Gastroesophageal sphincter (tissue), 4 donors: ENCODE results near the gene CARD9. TPM values are rescaled to one million over a fixed set of nuclear protein-coding genes. Genes with fewer than 3 reads are reported as not detected.

Source experiments
- ATAC-seq: fragments of 150-250 bp; one replicate; pipeline ENCODE4 v1.9.1; 2016; ENCODE audit warnings: mild to moderate bottlenecking, moderate library complexity
- H3K27ac ChIP-seq, 4 donors: fragments of 200-600 bp; sonication (generic) in 3 of 4; 1 replicate in 3 of 4; 2 replicates in 1 of 4; pipeline ENCODE4 v1.5.1; 2016 to 2019
- H3K27me3 ChIP-seq: fragments of 200-600 bp; sonication (generic); one replicate; pipeline ENCODE4 v1.5.1; 2019
- H3K36me3 ChIP-seq, 2 donors: fragments of 200-600 bp; sonication (generic); one replicate each; pipeline ENCODE4 v1.5.1; 2019; ENCODE audit warnings: control low read depth in 1 of 2
- H3K4me1 ChIP-seq, 3 donors: fragments of 200-600 bp; sonication (generic); 1 replicate in 2 of 3; 2 replicates in 1 of 3; pipeline ENCODE4 v1.5.1; 2016 to 2019; ENCODE audit warnings: control low read depth in 2 of 3
- H3K4me3 ChIP-seq, 2 donors: fragments of 200-600 bp; sonication (generic); one replicate each; pipeline ENCODE4 v1.5.1; 2019; ENCODE audit warnings: mild to moderate bottlenecking in 1 of 2, moderate library complexity in 1 of 2
- H3K9me3 ChIP-seq, 3 donors: fragments of 200-600 bp; sonication (generic); one replicate each; pipeline ENCODE4 v1.5.1; 2017 to 2019; ENCODE audit warnings: control low read depth in 2 of 3
- EP300 ChIP-seq: sonication (generic); formaldehyde crosslinking; IDR thresholded peaks from one replicate; pipeline ENCODE4 v1.6.1; 2017; ENCODE audit warnings: antibody characterized with exemption, mild to moderate bottlenecking
- POLR2A ChIP-seq, 2 donors: fragments of 450-650 bp; IDR thresholded peaks; one replicate each; pipeline ENCODE4 v1.6.1; 2017; ENCODE audit warnings: antibody characterized with exemption in 2 of 2, mild to moderate bottlenecking in 2 of 2, moderate library complexity in 1 of 2
- POLR2AphosphoS5 ChIP-seq: sonication (generic); formaldehyde crosslinking; IDR thresholded peaks from one replicate; pipeline ENCODE4 v1.6.1; 2017; ENCODE audit warnings: antibody characterized with exemption
- WGBS, 2 donors: methylation state at CpG; one replicate each; pipeline ENCODE4 v1.1.5; 2018; ENCODE audit warnings: low coverage in 1 of 2; 5-methylcytosine and 5-hydroxymethylcytosine counted together
- total RNA-seq, 4 donors: library from RNA; depleted of rRNA; stranded (reverse); fragments of >200 nt; gene quantifications; one replicate each; pipeline ENCODE4 v1.1.0, GENCODE V29; 2016
- TF ChIP-seq, protein P1 (sequence below), 4 experiments: fragments of 200-600 bp in 2 of 4; fragments of 450-650 bp in 2 of 4; sonication (generic) in 1 of 4; IDR thresholded peaks; one replicate each; pipeline ENCODE4 v1.5.1; 2017 to 2019; ENCODE audit warnings: antibody characterized with exemption in 4 of 4, mild to moderate bottlenecking in 2 of 4, moderate library complexity in 2 of 4

The CARD9 gene
- total RNA-seq, 4 donors from 2014 or later = 1.3 to 2.3 (median 1.8) TPM

GRCh38 chr9:136405481-136405880 lies 32.0 kb upstream of the CARD9 start:
- H3K27me3 ChIP-seq = no peaks in the 10 kb centered on the region
- H3K27ac ChIP-seq = no peak overlapping the region
- peaks cover 0 to 23% (median 11%) of the 10 kb centered on the region in 3 donors for H3K4me1 ChIP-seq
- H3K9me3 ChIP-seq = no peaks in the 10 kb centered on the region
- TF ChIP-seq, protein P1, sequence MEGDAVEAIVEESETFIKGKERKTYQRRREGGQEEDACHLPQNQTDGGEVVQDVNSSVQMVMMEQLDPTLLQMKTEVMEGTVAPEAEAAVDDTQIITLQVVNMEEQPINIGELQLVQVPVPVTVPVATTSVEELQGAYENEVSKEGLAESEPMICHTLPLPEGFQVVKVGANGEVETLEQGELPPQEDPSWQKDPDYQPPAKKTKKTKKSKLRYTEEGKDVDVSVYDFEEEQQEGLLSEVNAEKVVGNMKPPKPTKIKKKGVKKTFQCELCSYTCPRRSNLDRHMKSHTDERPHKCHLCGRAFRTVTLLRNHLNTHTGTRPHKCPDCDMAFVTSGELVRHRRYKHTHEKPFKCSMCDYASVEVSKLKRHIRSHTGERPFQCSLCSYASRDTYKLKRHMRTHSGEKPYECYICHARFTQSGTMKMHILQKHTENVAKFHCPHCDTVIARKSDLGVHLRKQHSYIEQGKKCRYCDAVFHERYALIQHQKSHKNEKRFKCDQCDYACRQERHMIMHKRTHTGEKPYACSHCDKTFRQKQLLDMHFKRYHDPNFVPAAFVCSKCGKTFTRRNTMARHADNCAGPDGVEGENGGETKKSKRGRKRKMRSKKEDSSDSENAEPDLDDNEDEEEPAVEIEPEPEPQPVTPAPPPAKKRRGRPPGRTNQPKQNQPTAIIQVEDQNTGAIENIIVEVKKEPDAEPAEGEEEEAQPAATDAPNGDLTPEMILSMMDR (IDR thresholded peaks at IDR 0.05) = no peak
- ATAC-seq = no peak
- WGBS, 2 donors = 70 to 83% methylated on average over 3 to 6 of the region's 7 CpGs
- peaks cover 0 to 63% of the 10 kb centered on the region in 2 donors for H3K36me3 ChIP-seq
- H3K4me3 ChIP-seq = no peak overlapping the region

- Histone ChIP-seq H3K36me3 (peaks cover 0 to 63% of the 10 kb centered on the region in 2 donors), H3K27me3 (no peaks in the 10 kb centered on the region), H3K9me3 (no peaks in the 10 kb centered on the region), H3K4me3 (no peak overlapping the region), H3K4me1 (peaks cover 0 to 23% (median 13%) of the 10 kb centered on the region in 3 donors), H3K27ac (no peak overlapping the region)
- ATAC-seq = no peak
- WGBS, 2 donors = 84 to 86% methylated on average over 6 to 7 of the region's 14 CpGs
- no peak for TF ChIP-seq POLR2AphosphoS5
These were observed 31.3 kb upstream of the CARD9 start for GRCh38 chr9:136404801-136405136.

DNA sequence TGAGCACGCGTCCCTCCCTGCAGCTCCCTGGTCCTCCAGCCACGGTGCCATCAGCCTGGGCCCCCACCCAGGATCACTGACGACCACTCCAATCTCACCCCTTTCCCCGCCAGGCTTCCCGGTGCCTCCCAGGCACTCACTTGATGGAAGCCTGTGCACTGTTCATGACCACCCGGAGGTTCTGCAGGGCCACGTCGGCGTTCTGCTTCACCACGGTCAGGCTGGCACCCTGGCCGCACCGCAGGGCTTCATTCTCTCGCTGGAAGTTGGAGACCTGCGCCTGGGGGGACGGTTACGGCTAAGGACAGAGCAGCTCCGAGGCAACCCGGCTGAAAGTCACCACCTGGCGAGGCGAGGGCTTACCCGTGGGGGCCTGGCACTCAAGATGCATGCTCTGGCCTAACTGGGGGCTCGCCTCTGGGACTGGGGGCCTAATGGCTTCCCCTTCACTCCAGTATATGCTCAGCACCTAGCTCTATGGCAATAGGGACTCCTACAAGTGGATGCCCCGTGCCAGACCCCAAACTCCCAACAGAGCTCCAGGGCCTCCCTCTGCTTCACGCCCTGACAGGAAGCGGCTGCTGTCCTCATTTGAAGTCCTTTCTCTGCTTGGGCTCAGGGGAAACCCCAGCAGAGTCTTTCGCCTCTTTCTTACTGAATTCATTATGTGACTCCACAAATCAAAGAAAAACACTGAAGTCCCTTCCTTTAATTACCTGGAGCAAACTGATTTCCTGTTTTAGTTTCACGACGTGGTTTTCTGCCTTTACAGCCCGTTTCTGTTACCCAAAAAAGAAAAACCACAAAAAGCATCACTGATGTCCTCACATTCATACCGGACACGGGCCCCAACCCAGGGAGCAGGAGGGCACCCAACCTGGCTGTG lies 30.7 kb upstream of the CARD9 start:
- Histone ChIP-seq H3K36me3 (peaks cover 0 to 63% of the 10 kb centered on the region in 2 donors), H3K4me1 (peaks cover 0 to 23% (median 9%) of the 10 kb centered on the region in 3 donors), H3K27ac (no peak overlapping the region), H3K27me3 (no peaks in the 10 kb centered on the region), H3K4me3 (no peak overlapping the region), H3K9me3 (no peaks in the 10 kb centered on the region)
- ATAC-seq = no peak
- 85 to 89% methylated on average over 5 to 8 of the region's 32 CpGs for WGBS, 2 donors
- TF ChIP-seq, protein P1 (IDR thresholded peaks at IDR 0.05) = no peak
- TF ChIP-seq POLR2AphosphoS5 = no peak

DNA sequence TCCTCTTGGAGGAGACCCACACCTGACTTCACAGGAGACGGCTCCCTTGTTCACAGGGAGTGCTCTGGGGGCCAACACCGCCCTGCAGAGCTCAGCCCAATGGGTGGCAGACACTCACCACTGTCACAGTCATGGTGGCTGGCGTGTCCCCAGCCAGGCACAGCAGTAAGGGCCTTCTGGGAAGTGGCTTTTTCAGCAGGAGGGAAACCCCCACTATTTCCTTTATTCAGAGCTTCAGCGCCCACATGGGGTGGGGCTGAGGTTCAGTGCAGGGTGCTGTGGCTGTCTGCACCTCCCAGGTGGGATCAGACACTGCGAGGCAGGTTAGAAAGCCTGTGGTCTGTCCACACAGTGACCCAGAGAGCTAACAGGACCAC lies 30.1 kb upstream of the CARD9 start:
- TF ChIP-seq POLR2A (IDR thresholded peaks at IDR 0.05) (no peak), EP300 (no peak), POLR2AphosphoS5 (no peak)
- TF ChIP-seq, protein P1 (IDR thresholded peaks at IDR 0.05) = no peak
- Histone ChIP-seq H3K4me3 (no peak overlapping the region), H3K4me1 (peaks cover 0 to 23% (median 13%) of the 10 kb centered on the region in 3 donors), H3K27ac (no peak overlapping the region), H3K27me3 (no peaks in the 10 kb centered on the region), H3K9me3 (no peaks in the 10 kb centered on the region), H3K36me3 (peaks cover 0 to 63% of the 10 kb centered on the region in 2 donors)
- ATAC-seq = no peak
- WGBS, 2 donors = 100% methylated on average over 1 of the region's 5 CpGs; no CpG with 5 or more reads in 1 of the 2 donors

- Histone ChIP-seq H3K4me1 (peaks cover 0 to 28% (median 15%) of the 10 kb centered on the region in 3 donors), H3K9me3 (no peaks in the 10 kb centered on the region), H3K27me3 (no peaks in the 10 kb centered on the region), H3K4me3 (no peak overlapping the region), H3K36me3 (peaks cover 0 to 67% of the 10 kb centered on the region in 2 donors), H3K27ac (no peak overlapping the region)
- TF ChIP-seq POLR2AphosphoS5 (no peak), POLR2A (IDR thresholded peaks at IDR 0.05) (no peak), EP300 (no peak)
- TF ChIP-seq, protein P1 (IDR thresholded peaks at IDR 0.05) = no peak
- no peak for ATAC-seq
- 60% methylated on average over 4 of the region's 13 CpGs; no CpG with 5 or more reads in 1 of the 2 donors for WGBS, 2 donors
These were observed 28.6 kb upstream of the CARD9 start for GRCh38 chr9:136402067-136402466.
